HG03439 (cell line): ENCODE measurements around the gene GOLGA1.
"Not testable (repeated sequence)": the region's sequence is repeated elsewhere in the genome, so short reads cannot be mapped to it uniquely, and the experiment has no call there.

Source experiments
- ATAC-seq: cut with Tn5 transposase; IDR thresholded peaks from one replicate; pipeline ENCODE4 v1.9.1; 2021; ENCODE audit warnings: mild to moderate bottlenecking, moderate library complexity; ENCODE audit not compliant: unreplicated experiment

Gene GOLGA1

DNA sequence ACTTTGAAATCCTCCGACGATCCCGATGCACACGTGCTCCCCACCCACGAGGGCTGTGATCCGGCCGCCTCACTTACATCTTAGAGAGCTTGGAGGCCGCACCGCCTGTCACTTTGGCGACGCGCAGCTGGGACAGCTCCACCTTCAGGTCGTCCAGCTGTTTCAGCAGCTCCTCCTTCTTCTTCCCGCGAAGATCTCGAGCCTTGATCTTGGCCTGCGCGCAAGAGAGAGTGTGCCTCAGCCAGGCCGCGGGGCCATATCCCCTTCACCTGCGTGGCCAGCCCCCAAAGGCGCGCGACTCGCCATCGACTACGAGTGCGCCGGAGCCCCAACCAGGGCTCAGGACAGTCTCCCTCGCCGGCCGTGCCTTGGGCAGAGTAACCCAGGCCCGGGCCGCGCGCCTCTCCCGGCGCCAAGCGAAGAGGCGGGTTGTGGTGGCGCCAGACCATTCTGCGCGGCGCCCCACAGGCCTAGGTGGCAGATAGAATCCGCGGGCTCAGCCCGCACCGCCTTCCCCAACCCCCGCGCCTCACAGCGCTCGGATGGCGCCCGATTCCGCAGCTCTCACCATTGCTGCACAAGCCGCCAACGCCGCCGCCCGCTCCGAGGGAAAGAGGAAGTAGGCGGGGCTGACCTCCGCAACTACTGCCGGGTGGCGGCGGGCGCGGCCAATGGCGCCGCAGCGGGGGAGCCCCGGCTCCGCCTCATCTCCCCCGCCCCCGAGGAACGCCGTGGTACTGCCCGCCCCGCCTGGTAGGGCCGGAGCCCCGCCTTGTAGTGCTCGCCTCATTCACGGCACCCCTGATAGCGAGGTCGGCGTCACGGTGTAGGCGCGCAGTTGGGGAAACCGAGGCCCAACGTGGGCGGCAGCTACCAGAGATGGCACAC, 79.3 kb downstream of the GOLGA1 start, which contains the start of the genes ARPC5L and RPL35:
Gene ARPC5L (plus strand): TSS at position 789 of the 888 bp plus-strand sequence. CDS start 7,161 bp downstream, outside the sequence.
Gene RPL35 (minus strand): TSS at position 616 of the 888 bp plus-strand sequence. CDS start 45 bp downstream, at position 571.
- peak; percentile 89 for ATAC-seq

DNA sequence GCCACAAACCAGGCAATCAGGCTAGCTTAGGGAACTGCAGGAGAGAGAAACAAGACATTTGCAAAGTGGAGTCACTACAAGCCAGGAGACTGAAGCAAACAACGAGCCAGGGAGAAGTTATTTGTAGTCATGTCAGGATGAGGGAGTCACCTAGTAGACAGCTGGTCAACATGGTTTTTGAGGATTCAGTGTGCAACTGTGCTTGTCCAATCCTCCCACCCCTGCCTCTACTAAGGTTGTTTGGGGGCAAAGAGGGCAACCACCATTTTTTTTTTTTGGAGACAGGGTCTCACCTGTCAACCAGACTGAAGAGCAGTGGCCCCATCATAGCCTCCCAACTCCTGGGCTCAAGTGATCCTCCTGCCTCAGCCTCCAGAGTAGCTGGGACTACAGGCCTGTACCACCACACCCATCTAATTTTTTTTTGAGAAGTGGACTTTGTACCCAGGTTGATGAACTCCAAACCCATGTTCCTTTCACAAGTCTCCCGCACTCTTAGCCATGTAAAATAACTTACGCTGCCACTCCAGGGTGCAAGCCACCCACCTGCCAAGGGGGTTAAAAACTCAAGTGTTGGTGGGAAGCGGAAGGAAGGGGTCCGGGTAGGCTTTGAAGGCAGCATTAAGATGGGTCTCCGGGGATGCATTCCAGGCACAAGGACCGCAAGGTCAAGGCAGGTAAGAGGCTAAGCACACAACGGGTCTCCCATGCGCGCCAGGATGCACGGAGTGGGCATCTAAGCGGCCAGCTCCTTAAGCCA, 80.1 kb downstream of the GOLGA1 start:
- no peak for ATAC-seq

DNA sequence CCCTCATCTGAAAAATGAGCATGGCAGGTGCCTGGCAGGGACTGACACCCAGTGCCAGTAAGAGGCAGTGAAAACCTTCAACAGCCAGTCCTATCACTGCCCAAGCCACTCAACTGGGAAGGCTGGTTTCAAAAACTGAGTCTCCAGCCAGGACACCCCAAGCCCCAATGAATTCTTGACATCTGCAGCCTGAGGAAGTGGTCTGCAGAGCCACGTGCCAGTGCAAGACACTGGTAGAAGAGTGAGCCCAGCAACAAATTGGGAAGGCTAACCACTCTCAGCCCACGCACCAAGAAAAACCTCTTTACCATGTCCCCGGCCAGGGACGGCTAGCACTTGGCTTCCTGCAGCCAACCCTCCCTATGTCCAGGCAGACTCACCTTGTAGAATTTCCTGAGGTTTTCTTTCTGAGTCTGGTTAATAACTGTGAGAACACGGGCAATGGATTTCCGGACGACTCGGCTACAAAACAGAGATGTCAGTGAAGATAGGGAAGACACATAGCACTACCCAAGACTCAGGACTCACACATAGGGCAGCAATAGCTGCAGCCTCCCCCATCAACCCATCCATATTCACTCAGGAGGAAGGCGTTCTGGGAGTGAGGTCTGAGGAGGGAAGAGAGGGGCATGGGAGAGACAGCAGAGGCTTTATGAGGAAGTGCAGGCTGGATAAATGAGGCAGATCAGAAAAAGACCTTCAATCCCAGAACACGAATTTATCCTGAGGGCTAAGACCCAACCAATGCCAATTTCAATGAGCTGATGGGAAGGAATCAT, 80.9 kb downstream of the GOLGA1 start:
- ATAC-seq = no peak

DNA sequence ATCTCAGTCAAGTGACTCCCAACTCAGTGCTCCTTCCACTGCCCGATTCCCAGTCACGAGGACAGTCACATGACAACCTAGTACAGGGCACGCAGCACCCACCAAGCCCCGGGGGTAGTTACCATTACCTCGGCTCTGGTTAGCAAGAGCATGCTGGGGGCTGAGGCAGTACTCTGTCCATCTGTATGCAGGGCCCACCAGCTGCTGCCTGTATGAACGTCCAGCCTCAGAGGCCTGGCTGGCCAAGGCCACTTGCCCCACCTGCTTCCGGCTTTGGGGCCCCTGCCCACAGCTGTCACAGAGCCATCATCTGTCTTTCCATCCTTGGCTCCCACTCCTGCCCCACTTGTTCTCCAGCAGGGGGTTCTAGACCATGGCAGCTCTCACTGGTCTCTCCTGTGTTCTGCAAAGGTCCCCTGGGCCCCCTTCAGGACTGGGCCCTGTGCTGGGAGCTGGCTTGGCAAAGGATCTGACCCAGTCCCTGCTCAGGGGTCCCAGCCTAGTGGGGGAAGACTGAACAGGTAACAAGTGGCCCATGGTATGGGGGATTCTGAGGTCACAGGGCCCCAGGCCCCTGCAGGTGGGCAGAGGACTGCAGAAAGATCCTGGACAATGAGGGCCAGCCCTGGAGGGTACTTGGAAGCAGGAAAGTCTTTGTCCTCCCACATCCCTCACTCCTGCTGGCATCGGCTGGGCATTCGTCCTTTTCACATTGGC, 82.4 kb downstream of the GOLGA1 start:
- no peak for ATAC-seq

DNA sequence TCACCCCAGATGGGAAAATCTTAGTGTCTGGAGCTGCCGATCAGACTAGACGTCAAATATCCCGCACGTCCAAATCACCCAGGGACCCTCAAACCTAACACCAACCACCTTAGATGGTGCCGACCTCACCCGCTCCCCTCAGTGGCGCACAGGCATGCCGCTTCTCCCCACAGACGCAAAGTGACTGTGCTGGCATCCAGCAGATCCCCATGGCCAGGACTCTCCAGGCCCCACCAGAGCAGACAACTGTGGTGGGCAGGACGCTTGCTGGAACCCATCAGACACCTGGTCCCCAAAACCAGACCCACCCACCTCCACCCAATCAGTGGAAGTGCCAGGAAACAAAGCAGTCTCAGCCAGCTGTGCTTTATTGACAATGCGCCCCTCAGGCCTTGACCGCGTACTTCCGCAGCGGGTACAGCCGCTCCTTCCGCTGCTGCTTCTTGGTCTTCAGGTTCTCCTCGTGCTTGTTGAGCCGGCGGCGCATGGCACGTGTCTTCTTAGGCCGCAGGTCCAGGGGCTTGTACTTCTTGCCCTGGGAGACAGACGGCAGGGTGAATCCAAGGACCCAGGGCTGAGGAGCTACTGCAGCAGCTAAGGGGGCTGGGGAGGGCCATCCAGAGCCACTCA, 83.2 kb downstream of the GOLGA1 start:
- no peak for ATAC-seq

DNA sequence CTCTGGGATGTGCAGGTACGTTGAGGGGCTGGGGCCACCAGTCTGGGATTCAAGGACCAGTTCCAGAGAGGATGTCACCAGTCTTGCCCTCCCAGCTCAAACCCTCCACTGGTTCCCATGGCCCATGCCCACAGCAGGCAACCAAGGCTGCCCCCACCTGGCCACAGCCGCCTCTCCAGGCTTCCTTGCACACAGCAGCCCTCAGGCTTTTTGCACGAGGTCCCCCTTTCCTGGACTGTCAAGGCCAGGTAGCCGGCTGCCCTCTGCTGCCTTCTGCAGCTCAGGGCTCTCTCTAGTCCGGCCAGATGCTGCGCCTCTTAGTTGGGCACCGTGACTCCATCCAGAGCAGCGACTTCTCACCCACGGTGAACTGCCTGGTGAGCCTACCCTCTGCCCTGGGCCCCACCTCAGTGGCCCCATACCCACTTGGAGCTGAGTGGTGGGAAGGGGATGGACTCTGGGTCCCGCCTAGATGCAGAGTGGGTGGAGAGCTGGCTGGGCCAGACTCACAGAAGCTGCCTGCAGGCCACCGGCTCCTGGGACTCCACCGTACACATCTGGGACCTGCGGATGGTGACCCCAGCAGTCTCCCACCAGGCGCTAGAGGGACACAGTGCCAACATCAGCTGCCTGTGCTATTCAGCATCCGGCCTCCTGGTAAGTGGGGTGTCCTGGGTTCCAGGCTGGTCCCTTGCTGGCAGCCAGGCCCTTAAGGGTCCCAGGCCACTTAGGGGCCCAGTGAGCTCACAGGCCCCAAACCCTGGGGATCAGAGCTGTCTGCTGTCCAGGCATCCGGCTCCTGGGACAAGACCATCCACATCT, 84.7 kb downstream of the GOLGA1 start:
- no peak for ATAC-seq

DNA sequence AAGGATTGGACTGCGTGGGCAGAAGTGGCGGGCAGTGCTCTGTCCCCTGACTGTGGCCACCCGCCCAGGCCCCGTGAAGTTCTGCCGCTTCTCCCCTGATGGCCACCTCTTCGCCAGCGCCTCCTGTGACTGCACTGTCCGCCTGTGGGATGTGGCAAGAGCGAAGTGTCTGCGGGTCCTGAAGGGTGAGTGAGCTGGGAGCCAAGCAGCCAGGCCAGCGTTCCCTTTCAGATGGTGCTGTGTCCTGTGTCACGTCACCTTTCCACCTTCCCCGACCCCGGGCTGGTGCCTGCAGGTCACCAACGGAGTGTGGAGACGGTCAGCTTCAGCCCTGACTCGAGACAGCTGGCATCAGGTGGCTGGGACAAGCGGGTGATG, 85.3 kb downstream of the GOLGA1 start:
- ATAC-seq = no peak

DNA sequence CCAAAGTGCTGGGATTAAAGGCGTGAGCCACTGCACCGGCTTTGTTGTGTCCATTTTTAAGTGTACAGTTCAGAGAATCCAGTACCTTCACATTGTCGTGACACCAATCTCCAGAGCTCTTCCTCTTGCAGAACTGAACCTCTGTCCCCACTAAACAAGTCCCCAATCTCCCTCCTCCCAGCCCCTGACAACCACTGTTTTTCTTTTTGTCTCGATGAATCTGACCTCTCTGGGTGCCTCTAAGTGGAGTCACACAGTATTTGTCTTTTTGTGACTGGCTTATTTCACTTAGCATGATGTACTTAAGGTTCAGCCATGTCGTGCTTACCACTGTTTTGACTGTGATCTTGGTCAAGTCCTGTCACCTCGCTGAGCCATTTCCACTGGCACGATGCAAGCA, 86.1 kb downstream of the GOLGA1 start:
- no peak for ATAC-seq

DNA sequence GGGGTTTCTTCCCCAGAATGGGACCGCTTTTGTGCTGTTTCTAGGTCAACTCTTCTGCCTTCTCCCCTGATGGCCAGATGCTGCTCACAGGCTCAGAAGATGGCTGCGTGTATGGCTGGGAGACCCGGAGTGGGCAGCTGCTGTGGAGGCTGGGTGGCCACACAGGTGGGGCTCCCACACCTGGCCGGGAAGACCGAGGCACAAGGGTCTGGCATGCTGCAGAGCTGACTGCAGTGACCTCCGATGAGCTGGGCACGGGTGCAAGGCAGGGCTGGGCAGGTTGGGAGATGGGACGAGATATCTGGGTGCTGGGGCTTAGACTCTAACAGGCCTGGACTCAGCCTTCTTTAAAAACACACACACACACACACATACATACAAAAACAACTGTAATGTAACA, 86.7 kb downstream of the GOLGA1 start:
- no peak for ATAC-seq

DNA sequence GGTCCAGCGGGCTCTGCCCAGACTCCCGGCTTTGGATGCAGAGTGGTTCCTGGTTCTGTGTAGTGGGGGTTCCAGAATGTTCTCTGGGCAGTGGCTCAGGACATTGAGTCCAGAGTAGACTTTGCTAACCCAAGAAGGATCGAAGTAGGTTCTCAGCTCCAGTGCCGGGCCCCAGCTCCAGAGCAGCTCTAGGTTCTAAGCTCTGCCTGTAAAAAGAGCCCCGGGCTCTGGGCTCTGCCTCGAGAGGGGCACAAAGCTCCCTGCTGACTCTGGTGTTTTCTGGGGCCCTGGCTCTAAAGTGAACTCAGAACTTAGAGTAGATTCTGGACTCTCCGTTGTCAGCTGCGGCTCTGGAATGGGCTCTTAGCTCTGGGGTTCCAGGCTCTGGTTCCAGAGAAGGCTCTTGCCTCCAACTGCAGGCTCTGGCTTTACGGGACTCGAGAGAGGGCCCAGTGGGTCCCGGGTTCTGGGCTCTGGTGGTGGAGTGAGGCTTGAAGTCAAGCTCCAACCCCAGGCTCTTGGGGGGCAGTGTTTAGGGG, 87.2 kb downstream of the GOLGA1 start:
- ATAC-seq = no peak

DNA sequence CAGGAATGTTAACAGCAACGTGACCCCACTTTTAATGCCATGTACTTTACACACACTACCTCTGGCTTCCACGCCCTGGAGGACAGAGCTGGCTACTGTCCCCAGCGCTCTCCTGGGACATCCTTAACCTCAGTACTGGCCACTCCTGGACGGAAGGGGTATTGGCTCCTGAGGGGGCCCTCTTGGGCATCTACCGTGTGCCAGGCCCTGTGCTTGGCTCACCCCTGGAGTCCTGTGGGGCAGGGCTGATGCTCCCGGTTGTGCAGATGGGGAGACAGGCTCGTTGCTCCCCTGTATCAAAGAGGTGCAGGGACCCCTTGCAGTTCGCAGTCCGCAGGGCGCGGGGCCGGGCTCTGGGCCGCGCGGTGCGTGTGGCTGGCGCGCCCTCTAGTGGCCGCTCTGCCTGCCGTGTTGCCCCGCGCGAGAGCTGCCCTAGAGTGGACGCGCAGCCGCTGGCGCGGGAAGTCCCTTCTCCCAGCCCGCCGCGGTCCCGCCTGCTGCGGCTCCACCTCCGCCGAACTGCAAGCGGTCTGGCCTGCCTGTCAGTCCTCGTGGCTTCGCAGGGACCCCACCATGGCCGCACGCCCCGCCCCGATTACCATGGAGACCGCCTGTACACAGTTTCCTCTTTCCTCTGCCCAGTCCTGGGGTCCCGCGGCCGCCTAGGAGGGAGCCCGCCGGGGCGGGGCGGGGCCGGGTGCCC, 87.9 kb downstream of the GOLGA1 start, which contains the start of gene WDR38:
Gene WDR38 (plus strand): TSS at position 632 of the 703 bp plus-strand sequence. CDS start 72 bp downstream, outside the sequence.
- ATAC-seq = peak; percentile 60

DNA sequence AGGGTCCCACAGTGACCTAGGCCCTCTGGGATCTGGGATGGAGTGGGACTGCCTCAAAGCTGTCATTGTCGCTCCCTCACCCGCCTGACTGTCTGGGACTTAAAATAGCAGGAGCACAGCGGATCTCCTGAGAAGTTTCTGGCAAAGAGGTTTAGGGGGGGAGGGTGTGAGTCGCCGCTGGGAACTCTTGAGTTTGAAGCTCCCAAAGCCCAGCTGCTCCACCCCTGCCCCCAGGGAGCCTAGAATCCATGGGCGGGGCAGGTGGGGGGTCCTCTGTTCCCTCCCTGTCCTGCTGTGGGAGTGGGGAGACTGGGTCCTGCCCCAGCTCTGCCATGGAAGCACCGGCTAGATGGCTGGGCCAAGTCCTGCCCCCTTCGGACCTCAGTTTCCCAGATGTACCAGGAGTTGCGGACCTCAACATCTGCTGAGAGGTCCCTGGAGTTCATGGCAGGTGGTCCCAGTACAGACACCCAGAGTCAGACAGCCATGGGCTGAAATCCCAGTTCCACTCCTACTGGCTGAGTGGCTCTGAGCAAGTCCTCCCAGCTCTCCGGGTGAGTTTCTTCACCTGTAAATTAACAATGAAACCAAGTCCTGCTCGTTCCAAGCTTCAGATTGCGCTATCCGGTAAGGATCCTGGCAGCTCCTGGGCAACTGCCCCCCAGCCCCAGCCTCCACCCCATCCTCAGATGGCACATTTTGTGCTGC, 88.6 kb downstream of the GOLGA1 start:
- ATAC-seq = no peak

DNA sequence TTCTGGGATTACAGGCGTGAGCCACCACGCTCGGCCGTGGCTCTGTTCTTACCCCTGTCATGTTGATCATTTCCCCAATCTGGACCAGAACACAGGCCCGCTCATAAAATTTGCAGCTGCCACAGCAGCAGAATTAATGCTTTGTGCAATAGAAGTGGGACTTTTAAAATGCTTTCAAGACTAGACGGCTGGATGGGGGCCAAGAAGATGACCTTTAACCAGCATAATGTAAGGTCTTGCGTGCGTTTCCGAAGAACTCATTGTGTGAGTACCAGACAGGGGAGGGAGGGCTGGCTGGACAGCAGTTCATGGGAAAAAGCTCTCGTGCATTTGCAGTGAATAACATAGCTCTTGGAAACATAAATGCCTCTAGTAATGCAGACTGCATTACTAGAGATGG, 91.1 kb downstream of the GOLGA1 start:
- no peak for ATAC-seq

DNA sequence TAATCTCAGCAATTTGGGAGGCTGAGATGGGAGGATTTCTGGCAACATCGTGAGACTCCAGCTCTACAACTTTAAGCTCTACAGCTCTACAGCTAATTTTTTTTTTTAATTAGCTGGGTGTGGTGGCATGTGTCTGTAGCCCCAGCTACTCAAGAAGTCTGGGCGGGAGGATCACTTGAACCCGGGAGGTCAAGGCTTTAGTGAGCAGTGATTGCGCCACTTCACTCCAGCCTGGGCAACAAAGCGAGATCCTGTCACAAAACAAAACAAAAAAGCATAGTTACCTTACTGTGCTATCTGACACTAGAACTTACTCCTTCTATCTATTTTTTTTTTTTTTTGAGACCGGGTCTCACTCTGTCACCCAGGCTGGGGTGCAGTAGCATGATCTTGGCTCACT, 93.9 kb downstream of the GOLGA1 start:
- ATAC-seq = no peak

DNA sequence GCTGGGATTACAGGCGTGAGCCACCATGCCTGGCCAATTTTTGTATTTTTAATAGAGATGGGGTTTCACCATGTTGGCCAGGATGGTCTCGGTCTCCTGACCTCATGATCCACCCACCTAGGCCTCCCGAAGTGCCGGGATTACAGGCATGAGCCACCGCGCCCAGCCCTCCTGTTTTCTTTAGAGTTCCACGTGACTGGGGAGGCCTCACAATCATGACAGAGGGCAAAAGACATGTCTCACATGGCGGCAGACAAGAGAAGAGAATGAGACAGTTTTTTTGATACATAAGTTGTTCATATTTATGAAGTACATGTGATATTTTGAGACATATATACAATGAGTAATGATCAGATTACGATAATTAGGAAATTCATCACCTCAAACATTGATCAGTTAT, 94.4 kb downstream of the GOLGA1 start:
- ATAC-seq = not testable (repeated sequence)

DNA sequence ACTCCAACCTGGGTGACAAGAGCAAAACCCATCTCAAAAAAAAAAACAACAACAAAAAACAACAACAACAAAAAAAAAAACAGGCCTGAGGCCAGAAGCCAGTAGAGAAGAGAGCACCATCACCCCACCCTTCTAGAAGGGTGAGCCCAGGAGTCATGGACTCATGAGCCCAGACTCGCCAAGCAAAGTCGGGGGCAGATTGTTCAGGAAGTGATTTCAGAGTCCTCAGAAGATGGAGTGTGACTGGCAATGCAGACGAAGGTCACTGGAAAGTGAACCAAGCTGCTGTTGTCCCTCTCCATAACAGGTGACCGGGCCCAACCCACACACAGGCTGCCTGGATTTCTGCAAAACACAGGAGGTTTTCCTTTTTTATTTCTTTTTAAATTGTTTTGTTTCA, 96.6 kb downstream of the GOLGA1 start:
- no peak for ATAC-seq

DNA sequence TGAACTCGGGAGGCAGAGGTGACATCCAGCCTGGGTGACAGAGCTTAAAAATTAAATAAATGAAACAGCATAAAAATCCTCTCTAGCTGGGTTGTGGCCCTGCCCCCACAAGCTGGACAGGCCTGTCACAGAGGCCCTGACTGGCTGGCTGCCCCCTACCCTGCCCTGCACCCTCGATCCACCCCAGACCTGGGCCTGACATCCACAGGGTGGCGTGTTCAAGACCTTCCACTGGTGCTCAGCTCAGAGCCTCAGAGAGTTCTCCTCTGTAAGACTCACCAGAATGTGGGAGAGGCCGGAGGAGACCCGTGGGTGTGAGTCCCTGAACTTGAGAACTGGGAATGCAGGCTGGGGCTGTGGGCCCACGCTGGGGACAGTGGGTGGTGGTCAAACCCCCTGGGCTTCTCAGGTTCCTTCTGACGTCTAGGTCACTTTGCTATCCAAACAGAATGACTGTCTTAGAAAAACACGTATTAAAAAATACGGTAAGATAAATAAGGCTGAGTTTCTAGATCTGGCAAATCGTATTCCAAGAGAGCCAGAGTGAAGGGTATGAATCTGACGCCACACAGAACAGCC, 97.3 kb downstream of the GOLGA1 start:
- no peak for ATAC-seq
